Mammary epithelial cell (primary cell): ENCODE measurements around the gene TMEM116.

Experiments
- CTCF ChIP-seq, 2 donors: IDR thresholded peaks in 1 of 2; conservative IDR thresholded peaks in 1 of 2; 2 replicates each; pipeline ENCODE4 v1.5.1; 2011 to 2012; ENCODE audit warnings: inconsistent platforms in 2 of 2, low read length in 2 of 2, mild to moderate bottlenecking in 2 of 2, control low read depth in 1 of 2, low read depth in 1 of 2; ENCODE audit not compliant: insufficient read depth in 1 of 2; ENCODE audit errors: extremely low read depth in 1 of 2
- EZH2 ChIP-seq: IDR thresholded peaks from 2 replicates; pipeline ENCODE4 v1.6.1; 2012; ENCODE audit warnings: low read length, inconsistent platforms, borderline replicate concordance

- TF ChIP-seq CTCF (conservative IDR thresholded peaks at IDR 0.05 in 1 of 2, IDR thresholded peaks at IDR 0.05 in 1 of 2; ENCODE audit: extremely low read depth in 1 of 2, insufficient read depth in 1 of 2, low read depth in 1 of 2, low read length in 2 of 2) (no peak), EZH2 (no peak)
Measured at GRCh38 chr12:111905502-111905901, 107.5 kb downstream of the TMEM116 start.
